ENCODE measurements around the gene E2F4.

- no peak for TF ChIP-seq TEAD4 (IDR thresholded peaks at IDR 0.05; ENCODE audit: low read length)
- TF ChIP-seq TEAD4 (CRISPR knock-in tag; IDR thresholded peaks at IDR 0.05; ENCODE audit: borderline replicate concordance), result no peak
- TF ChIP-seq TBL1XR1 (IDR thresholded peaks at IDR 0.05; ENCODE audit: low read length in 2 of 2), result no peak
- TF ChIP-seq REST (IDR thresholded peaks at IDR 0.05; ENCODE audit: borderline replicate concordance), result no peak
- no peak for TF ChIP-seq REST (CRISPR knock-in tag; IDR thresholded peaks at IDR 0.05; ENCODE audit: low read depth)
- no peak for TF ChIP-seq EGR1 (conservative IDR thresholded peaks at IDR 0.05)
- no peak for TF ChIP-seq SIN3B (IDR thresholded peaks at IDR 0.05; ENCODE audit: low read depth)
- TF ChIP-seq ZNF274 (IDR thresholded peaks at IDR 0.05; ENCODE audit: borderline replicate concordance, low read depth, low read length), result no peak
- no peak for TF ChIP-seq ZNF512 (tag; IDR thresholded peaks at IDR 0.05)
- TF ChIP-seq ZNF12 (CRISPR knock-in tag; IDR thresholded peaks at IDR 0.05), result no peak
- TF ChIP-seq YY1 (IDR thresholded peaks at IDR 0.05; ENCODE audit: borderline replicate concordance in 1 of 3, control insufficient read depth in 1 of 3, extremely low read depth in 1 of 3, insufficient read depth in 3 of 3, insufficient read length in 1 of 3, insufficient replicate concordance in 2 of 3, low read depth in 1 of 3, low read length in 2 of 3), result no peak
- no peak for TF ChIP-seq ZNF589 (CRISPR knock-in tag; IDR thresholded peaks at IDR 0.05; ENCODE audit: low read depth)
- TF ChIP-seq KDM1A (IDR thresholded peaks at IDR 0.05), result no peak
- TF ChIP-seq MCM3 (IDR thresholded peaks at IDR 0.05), result no peak
- no peak for TF ChIP-seq EZH2 (IDR thresholded peaks at IDR 0.05; ENCODE audit: borderline replicate concordance, low read depth, low read length)
These were observed 3.2 kb upstream of the E2F4 start for GRCh38 chr16:67188798-67189197.
